PFSK-1 (cell line): Measurements from ENCODE around the gene UPF1.

Experiments
- FOXP2 ChIP-seq: optimal IDR thresholded peaks from 2 replicates; pipeline ENCODE3; 2011; ENCODE audit warnings: borderline replicate concordance, control low read depth, inconsistent platforms; ENCODE audit not compliant: insufficient read depth; ENCODE audit errors: extremely low read length, extremely low read depth
- POLR2AphosphoS5 ChIP-seq: IDR thresholded peaks from 2 replicates; pipeline ENCODE4 v1.6.1; 2012; ENCODE audit warnings: low read depth, mild to moderate bottlenecking, control low read depth, low read length, moderate library complexity
- REST ChIP-seq, 2 experiments: IDR thresholded peaks; 2 replicates each; pipeline versions ENCODE4 v1.6.1 to v1.8.0; 2011 to 2012; ENCODE audit warnings: low read depth in 2 of 2, low read length in 2 of 2, control low read depth in 1 of 2, inconsistent platforms in 1 of 2, mild to moderate bottlenecking in 1 of 2, moderate library complexity in 1 of 2; ENCODE audit not compliant: insufficient read depth in 1 of 2
- SIN3A ChIP-seq: IDR thresholded peaks from 2 replicates; pipeline ENCODE4 v1.6.1; 2012; ENCODE audit warnings: mild to moderate bottlenecking, low read length, moderate library complexity, borderline replicate concordance; ENCODE audit not compliant: insufficient read depth
- TAF1 ChIP-seq: IDR thresholded peaks from 2 replicates; pipeline ENCODE4 v1.6.1; 2012; ENCODE audit warnings: low read length, control low read depth, borderline replicate concordance; ENCODE audit not compliant: insufficient read depth

The UPF1 gene

GRCh38 chr19:18876865-18877264 lies 45.1 kb downstream of the UPF1 start:
- TF ChIP-seq REST (IDR thresholded peaks at IDR 0.05; ENCODE audit: insufficient read depth in 1 of 2, low read depth in 2 of 2, low read length in 2 of 2) (no peak), POLR2AphosphoS5 (no peak), FOXP2 (no peak), SIN3A (no peak), TAF1 (no peak)

GRCh38 chr19:18878058-18878797 lies 46.5 kb downstream of the UPF1 start:
- TF ChIP-seq REST (IDR thresholded peaks at IDR 0.05; ENCODE audit: insufficient read depth in 1 of 2, low read depth in 2 of 2, low read length in 2 of 2) (no peak), TAF1 (no peak), FOXP2 (no peak), POLR2AphosphoS5 (no peak), SIN3A (no peak)

- TF ChIP-seq TAF1 (no peak), REST (IDR thresholded peaks at IDR 0.05; ENCODE audit: insufficient read depth in 1 of 2, low read depth in 2 of 2, low read length in 2 of 2) (no peak), POLR2AphosphoS5 (no peak), SIN3A (no peak), FOXP2 (no peak)
These were observed 47.3 kb downstream of the UPF1 start for GRCh38 chr19:18878858-18879578.

GRCh38 chr19:18879579-18880373 lies 48.0 kb downstream of the UPF1 start:
- TF ChIP-seq POLR2AphosphoS5 (no peak), SIN3A (no peak), FOXP2 (no peak)

- TF ChIP-seq TAF1 = no peak
These were observed 49.7 kb downstream of the UPF1 start for GRCh38 chr19:18881491-18881890.
